T-cell (primary cell): ENCODE measurements around the gene ZFAND3. TPM values are rescaled to one million over a fixed set of nuclear protein-coding genes. Genes with fewer than 3 reads are reported as not detected.

Source experiments
- ATAC-seq, 4 experiments: fragments of 200-7000 bp in 3 of 4; fragments of 150-1000 bp in 1 of 4; cut with Tn5 transposase; replicated peaks in 1 of 4; 1 replicate in 3 of 4; 2 replicates in 1 of 4; pipeline ENCODE4 v1.10.0; 2021; ENCODE audit warnings: moderate library complexity in 3 of 4, mild to moderate bottlenecking in 2 of 4, moderate number of reproducible peaks in 1 of 4
- CTCF ChIA-PET, 2 donors: fragments of 300-600 bp; sonication (Branson Sonifier 250); formaldehyde crosslinking; loops; one replicate each; lab custom pipeline; 2022; ENCODE audit warnings: antibody characterized with exemption in 2 of 2; lab: Charles Lee
- POLR2A ChIA-PET, 2 donors: fragments of 300-600 bp; sonication (Branson Sonifier 250); formaldehyde crosslinking; loops; one replicate each; lab custom pipeline; 2022; ENCODE audit warnings: antibody characterized with exemption in 2 of 2; lab: Charles Lee
- DNase-seq, 35 experiments: peaks; one replicate each; pipeline versions ENCODE4 v3.0.0 to v3.0.0-alpha.2; 2013 to 2023
- H3K27ac ChIP-seq: one replicate; pipeline ENCODE4 v1.5.1; 2013; ENCODE audit warnings: low read length
- H3K27me3 ChIP-seq, 2 experiments: replicated peaks in 1 of 2; 1 replicate in 1 of 2; 2 replicates in 1 of 2; pipeline versions ENCODE4 v1.6.1 to v1.7.0; 2013; ENCODE audit warnings: low read length in 1 of 2, mixed read lengths in 1 of 2; ENCODE audit not compliant: control insufficient read depth in 2 of 2, insufficient read depth in 2 of 2; ENCODE audit errors: extremely low read depth in 1 of 2
- H3K36me3 ChIP-seq, 2 donors: 1 replicate in 1 of 2; 2 replicates in 1 of 2; pipeline versions ENCODE4 v1.6.1 to v1.7.0; 2013; ENCODE audit warnings: low read length in 1 of 2; ENCODE audit not compliant: control insufficient read depth in 2 of 2, insufficient read depth in 1 of 2; ENCODE audit errors: extremely low read depth in 1 of 2
- H3K4me1 ChIP-seq, 2 experiments: 1 replicate in 1 of 2; 2 replicates in 1 of 2; pipeline versions ENCODE4 v1.6.1 to v1.7.0; 2013; ENCODE audit warnings: low read length in 2 of 2, mixed read lengths in 1 of 2; ENCODE audit not compliant: insufficient read depth in 2 of 2, control insufficient read depth in 1 of 2; ENCODE audit errors: extremely low read depth in 1 of 2
- H3K4me3 ChIP-seq, 2 donors: 1 replicate in 1 of 2; 2 replicates in 1 of 2; pipeline versions ENCODE4 v1.5.1 to v1.7.0; 2013; ENCODE audit warnings: mild to moderate bottlenecking in 2 of 2, low read length in 1 of 2, moderate library complexity in 1 of 2; ENCODE audit not compliant: control insufficient read depth in 1 of 2; ENCODE audit errors: extremely low read depth in 1 of 2
- H3K9me3 ChIP-seq: 2 replicates; pipeline ENCODE4 v1.7.0; 2013
- H3K27ac Mint-ChIP-seq, 2 donors: one replicate each; pipeline ENCODE4 v1.8.0; 2020 to 2021; ENCODE audit warnings: mild to moderate bottlenecking in 2 of 2, mixed read lengths in 2 of 2
- H3K27me3 Mint-ChIP-seq, 2 donors: one replicate each; pipeline ENCODE4 v1.8.0; 2021 to 2022; ENCODE audit warnings: mixed read lengths in 2 of 2
- H3K36me3 Mint-ChIP-seq: one replicate; pipeline ENCODE4 v1.8.0; 2021; ENCODE audit warnings: mixed read lengths
- H3K4me1 Mint-ChIP-seq, 3 donors: one replicate each; pipeline ENCODE4 v1.8.0; 2020 to 2022; ENCODE audit warnings: mixed read lengths in 3 of 3, mild to moderate bottlenecking in 1 of 3
- H3K4me3 Mint-ChIP-seq, 3 donors: one replicate each; pipeline ENCODE4 v1.8.0; 2020 to 2022; ENCODE audit warnings: mild to moderate bottlenecking in 3 of 3, mixed read lengths in 3 of 3, moderate library complexity in 3 of 3
- H3K9me3 Mint-ChIP-seq, 3 donors: one replicate each; pipeline ENCODE4 v1.8.0; 2020 to 2022; ENCODE audit warnings: mixed read lengths in 3 of 3
- WGBS: methylation state at CpG from one replicate; pipeline ENCODE4 v1.1.5; 2013; ENCODE audit warnings: missing lambda C conversion rate; ENCODE audit not compliant: insufficient coverage; 5-methylcytosine and 5-hydroxymethylcytosine counted together
- total RNA-seq, 35 experiments: library from RNA in 6 of 35; stranded (reverse) in 6 of 35; fragments of 120-200 nt in 1 of 35; gene quantifications; one replicate each; pipeline versions ENCODE4 v1.2.1 to v1.2.4 and lab custom pipeline; 2013 to 2026

ZFAND3 gene
- total RNA-seq, 5 donors from 2014 or later (not counting 1 experiment from before 2014, with no cell fraction given) = 35.6 to 59.3 (median 36.4) TPM

DNA sequence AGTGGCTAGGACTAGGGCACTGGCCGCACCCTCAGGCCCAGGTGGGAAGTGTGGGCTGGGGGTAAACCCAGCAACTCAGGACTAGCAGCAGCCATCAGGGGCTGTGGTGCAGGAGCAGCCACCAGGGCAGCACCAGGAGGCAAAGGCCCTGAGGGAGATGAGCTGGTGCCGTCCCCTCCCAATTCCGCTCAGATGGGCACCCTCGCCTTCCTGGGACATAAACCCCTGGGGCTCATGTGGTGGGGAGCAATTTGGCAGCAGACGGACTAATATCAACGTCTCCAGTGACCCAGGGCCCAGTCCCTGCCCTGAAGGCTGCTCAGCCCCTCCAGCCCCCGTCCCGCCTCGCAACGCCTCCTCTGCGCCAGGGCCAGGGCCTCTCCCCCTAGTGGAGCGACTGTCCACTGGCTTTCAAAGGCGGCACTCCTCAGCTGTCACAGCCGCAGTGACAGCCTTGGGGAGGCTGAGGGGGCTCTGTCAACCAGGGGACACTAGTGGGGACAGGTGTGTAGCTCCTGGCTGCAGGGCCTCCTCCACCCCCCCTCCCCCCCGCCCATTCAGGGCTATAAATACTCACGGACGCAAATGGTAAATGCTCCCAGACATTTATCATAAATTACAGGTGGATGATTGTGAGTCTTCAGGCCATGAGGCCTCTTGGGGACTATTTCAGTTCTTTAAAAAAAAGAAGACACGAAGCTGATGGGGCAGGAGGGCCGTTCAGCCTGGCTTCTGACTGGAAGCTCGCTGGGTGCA lies 349.9 kb downstream of the ZFAND3 start:
- H3K4me3 Mint-ChIP-seq = no peak overlapping the region
- DNase-seq = no peak
- peak overlapping the region in 1 of 2 donors; percentile 16 for H3K27ac Mint-ChIP-seq
- 91% methylated on average over 10 of the region's 20 CpGs for WGBS
- Histone ChIP-seq H3K27ac (no peak overlapping the region), H3K4me3 (no peak overlapping the region), H3K9me3 (no peaks in the 10 kb centered on the region), H3K36me3 (no peaks in the 10 kb centered on the region), H3K4me1 (no peaks in the 10 kb centered on the region), H3K27me3 (no peaks in the 10 kb centered on the region)
- CTCF ChIA-PET = interaction anchor here in 1 of 2 donors (0.6 kb wide), 1 partner anchor 32 kb away, joined by 7 read pairs; no protein-coding TSS in a partner anchor
- peaks cover 5 to 8% (median 5%) of the 10 kb centered on the region in 3 donors for H3K4me1 Mint-ChIP-seq
- POLR2A ChIA-PET = no interaction called here
- H3K27me3 Mint-ChIP-seq = no peaks in the 10 kb centered on the region
- H3K9me3 Mint-ChIP-seq = no peaks in the 10 kb centered on the region
- H3K36me3 Mint-ChIP-seq = peaks cover 13% of the 10 kb centered on the region
- ATAC-seq = no peak

DNA sequence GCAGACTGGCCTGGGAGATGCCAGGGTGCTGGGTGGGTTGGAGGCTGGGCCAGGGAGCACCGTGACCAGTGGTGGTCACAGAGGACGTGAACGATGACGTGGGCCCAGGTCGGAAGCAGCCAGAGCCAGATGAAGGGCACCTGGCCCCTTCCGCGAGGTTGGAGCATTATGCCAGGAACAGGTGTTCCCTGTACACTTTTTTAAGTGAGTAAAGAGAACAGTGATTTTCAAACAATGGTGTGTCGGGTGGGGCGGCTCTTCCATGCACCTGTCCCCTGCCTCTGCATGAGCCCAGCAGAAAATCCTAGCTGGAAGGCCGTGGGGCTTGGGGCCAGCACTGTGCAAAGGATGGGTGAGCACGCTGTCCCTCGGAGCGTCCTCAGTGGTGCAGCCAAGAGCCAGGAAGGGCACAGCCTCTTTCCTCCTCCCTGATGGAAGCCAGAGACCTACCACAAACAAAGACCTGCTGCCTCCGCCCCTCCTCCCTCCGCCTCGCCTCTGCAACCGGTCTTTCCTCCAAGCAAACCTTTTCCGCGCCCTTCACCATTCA lies 350.5 kb downstream of the ZFAND3 start:
- Histone ChIP-seq H3K9me3 (no peaks in the 10 kb centered on the region), H3K36me3 (no peaks in the 10 kb centered on the region), H3K27me3 (no peaks in the 10 kb centered on the region), H3K4me3 (no peak overlapping the region), H3K27ac (no peak overlapping the region), H3K4me1 (no peaks in the 10 kb centered on the region)
- no peaks in the 10 kb centered on the region for H3K27me3 Mint-ChIP-seq
- 94% methylated on average over 16 of the region's 19 CpGs for WGBS
- no peaks in the 10 kb centered on the region for H3K9me3 Mint-ChIP-seq
- DNase-seq (no peak), ATAC-seq (no peak)
- H3K4me1 Mint-ChIP-seq = peaks cover 5 to 8% (median 5%) of the 10 kb centered on the region in 3 donors
- ChIA-PET POLR2A (no interaction called here), CTCF (interaction anchor here in 1 of 2 donors (0.6 kb wide), 1 partner anchor 31 kb away, joined by 7 read pairs; no protein-coding TSS in a partner anchor)
- H3K4me3 Mint-ChIP-seq = no peak overlapping the region
- H3K27ac Mint-ChIP-seq = peak overlapping the region in 1 of 2 donors; percentile 16
- H3K36me3 Mint-ChIP-seq = peaks cover 17% of the 10 kb centered on the region

DNA sequence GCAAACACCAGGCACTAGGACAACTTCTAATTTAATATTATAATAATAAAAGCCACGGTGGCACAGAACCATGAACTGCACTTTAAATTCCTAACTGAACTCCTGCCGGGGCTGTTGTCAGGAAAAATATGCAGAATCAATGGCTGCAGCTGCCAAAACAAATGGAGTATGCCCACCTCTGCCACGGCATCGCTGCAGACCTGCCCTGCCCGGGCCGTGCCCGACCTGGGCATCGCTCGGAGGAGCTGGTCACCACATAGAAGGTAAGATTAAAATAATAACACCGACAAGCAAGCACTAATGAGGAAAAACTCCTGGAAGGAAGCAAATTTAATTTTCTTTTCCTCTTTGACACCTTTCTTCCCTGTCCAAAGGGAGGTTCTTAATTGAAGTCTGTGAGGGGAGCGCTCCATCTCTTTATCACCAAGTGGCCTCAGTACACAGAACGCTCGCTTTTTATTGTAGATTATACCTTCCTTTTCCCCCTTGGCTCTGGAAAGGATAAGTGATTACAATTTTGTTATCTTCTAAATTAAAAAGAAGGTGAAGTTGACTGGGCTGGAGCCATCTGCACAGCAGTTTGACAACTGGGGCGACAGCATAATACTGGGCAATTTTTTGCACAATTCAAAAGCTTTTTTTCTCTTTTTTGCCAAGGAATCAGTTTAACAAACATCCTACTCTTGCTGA lies 351.3 kb downstream of the ZFAND3 start:
- Histone ChIP-seq H3K27me3 (no peaks in the 10 kb centered on the region), H3K27ac (no peak overlapping the region), H3K4me3 (no peak overlapping the region), H3K9me3 (no peaks in the 10 kb centered on the region), H3K4me1 (no peaks in the 10 kb centered on the region), H3K36me3 (no peaks in the 10 kb centered on the region)
- Mint-ChIP-seq H3K36me3 (peaks cover 22% of the 10 kb centered on the region), H3K4me3 (no peak overlapping the region), H3K27ac (no peak overlapping the region), H3K27me3 (no peaks in the 10 kb centered on the region), H3K4me1 (peaks cover 5 to 8% (median 5%) of the 10 kb centered on the region in 3 donors), H3K9me3 (no peaks in the 10 kb centered on the region)
- ChIA-PET CTCF (no interaction called here), POLR2A (no interaction called here)
- ATAC-seq = no peak
- 96% methylated on average over 3 of the region's 14 CpGs for WGBS
- DNase-seq = no peak

DNA sequence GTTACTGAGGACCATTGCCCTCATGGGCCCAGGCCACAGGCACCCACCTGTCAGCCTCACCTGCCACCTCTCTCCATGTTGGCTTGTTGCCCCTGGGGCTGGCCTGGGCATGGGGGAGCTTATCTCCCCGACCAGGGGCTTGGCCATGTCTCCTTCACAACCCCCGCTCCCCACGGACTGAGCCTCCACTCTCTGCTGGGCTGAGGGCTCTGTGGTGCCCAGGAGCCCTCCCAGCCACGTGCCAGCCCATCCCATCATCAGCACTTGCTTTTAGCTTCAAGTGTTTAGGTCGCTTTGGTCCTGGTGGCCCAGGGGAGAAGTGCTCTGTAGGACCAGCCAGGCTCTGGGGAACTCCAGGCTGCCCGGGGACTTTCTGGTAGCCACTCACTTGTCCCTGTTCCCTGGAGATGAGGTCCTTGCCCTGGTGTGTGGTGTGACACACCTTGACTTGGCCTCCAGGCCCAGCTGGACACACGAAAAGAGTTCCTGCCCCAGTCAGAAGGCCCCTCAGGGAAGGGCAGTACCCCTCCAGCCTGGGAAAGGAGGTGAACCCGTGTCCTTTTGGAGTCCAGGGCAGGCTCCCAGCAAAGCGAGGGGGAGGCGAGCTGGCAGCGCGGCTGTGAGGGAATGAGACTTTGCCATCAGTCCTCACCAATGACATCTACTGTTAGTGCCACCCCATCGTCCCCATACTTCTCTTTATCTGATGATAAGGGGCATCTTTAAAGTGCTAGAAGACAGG lies 352.6 kb downstream of the ZFAND3 start:
- no peak for DNase-seq
- Mint-ChIP-seq H3K36me3 (peaks cover 32% of the 10 kb centered on the region), H3K27ac (no peak overlapping the region), H3K4me1 (peaks cover 5 to 8% (median 5%) of the 10 kb centered on the region in 3 donors), H3K4me3 (no peak overlapping the region), H3K27me3 (no peaks in the 10 kb centered on the region), H3K9me3 (no peaks in the 10 kb centered on the region)
- no peaks in the 10 kb centered on the region for H3K27me3 ChIP-seq
- 78% methylated on average over 4 of the region's 13 CpGs for WGBS
- H3K27ac ChIP-seq = no peak overlapping the region
- ChIA-PET CTCF (no interaction called here), POLR2A (interaction anchor here in 1 of 2 donors (0.6 kb wide), 1 partner anchor 22 kb away, joined by 3 read pairs; no protein-coding TSS in a partner anchor)
- no peaks in the 10 kb centered on the region for H3K4me1 ChIP-seq
- H3K9me3 ChIP-seq = no peaks in the 10 kb centered on the region
- no peak for ATAC-seq
- no peak overlapping the region for H3K4me3 ChIP-seq
- no peaks in the 10 kb centered on the region for H3K36me3 ChIP-seq

DNA sequence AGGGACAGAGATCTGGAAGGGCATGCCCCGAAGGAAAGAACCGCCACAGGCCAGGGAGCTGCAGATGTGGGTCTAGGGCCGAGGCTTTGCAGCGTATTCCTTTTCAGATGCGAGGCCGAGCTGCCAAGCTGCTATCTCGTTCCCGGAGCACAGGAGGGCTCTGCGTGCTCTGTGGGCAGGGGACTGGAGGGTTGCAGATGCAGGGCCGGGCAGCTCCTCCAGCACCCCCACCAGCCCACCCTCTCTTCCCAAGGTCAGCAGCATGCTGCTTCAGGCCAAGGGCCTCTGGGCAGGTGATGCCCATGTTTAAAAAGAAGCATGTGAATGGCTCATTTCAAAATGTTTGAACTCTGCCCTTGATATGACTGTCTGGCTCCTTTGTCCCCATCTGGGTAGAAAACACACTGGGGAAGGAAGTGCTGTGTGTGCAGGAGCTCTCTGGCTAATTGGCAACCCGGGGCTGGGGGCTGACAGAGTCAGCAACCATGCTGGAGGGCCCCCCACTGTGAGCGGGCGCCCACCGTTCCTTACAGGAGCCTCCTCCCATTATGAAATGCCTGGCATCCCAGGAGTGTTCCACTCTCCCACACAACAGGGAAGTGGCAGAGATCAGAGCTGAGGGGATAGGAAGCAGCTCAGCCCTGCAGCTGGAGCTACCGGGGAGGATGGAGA lies 353.3 kb downstream of the ZFAND3 start:
- H3K4me3 ChIP-seq = no peak overlapping the region
- WGBS = 88% methylated on average over 8 of the region's 15 CpGs
- H3K9me3 ChIP-seq = no peaks in the 10 kb centered on the region
- H3K4me1 ChIP-seq = no peaks in the 10 kb centered on the region
- ATAC-seq (no peak), DNase-seq (no peak)
- Mint-ChIP-seq H3K4me1 (peaks cover 5 to 8% (median 6%) of the 10 kb centered on the region in 3 donors), H3K27me3 (no peaks in the 10 kb centered on the region), H3K27ac (no peak overlapping the region), H3K4me3 (no peak overlapping the region), H3K36me3 (peaks cover 32% of the 10 kb centered on the region), H3K9me3 (no peaks in the 10 kb centered on the region)
- no peaks in the 10 kb centered on the region for H3K36me3 ChIP-seq
- H3K27ac ChIP-seq = no peak overlapping the region
- ChIA-PET CTCF (no interaction called here), POLR2A (no interaction called here)
- no peaks in the 10 kb centered on the region for H3K27me3 ChIP-seq
